SW480 (cell line): ENCODE measurements around the gene MCM7.
"Not testable (repeated sequence)": the region's sequence is repeated elsewhere in the genome, so short reads cannot be mapped to it uniquely, and the experiment has no call there.

ENCODE experiments used
- DNase-seq: peaks from one replicate; pipeline ENCODE4 v3.0.0-alpha.2; 2016; ENCODE audit warnings: low spot score

MCM7 gene

GRCh38 chr7:100101016-100101862 lies at the start of gene MCM7, which contains the start of gene AP4M1:
Gene MCM7 (minus strand): TSS chr7:100101397. CDS start chr7:100101294, 103 bp downstream.
Gene AP4M1 (plus strand): TSS chr7:100101643. CDS start chr7:100101715, 72 bp downstream.
- DNase-seq = peak; percentile 100

GRCh38 chr7:100148559-100149328 lies 47.5 kb upstream of the MCM7 start, which contains the start of gene LAMTOR4:
Gene LAMTOR4 (plus strand): TSS chr7:100148918. CDS start chr7:100148973, 55 bp downstream.
- peak; percentile 100 for DNase-seq

GRCh38 chr7:100148225-100148558 lies 47.0 kb upstream of the MCM7 start:
- no peak for DNase-seq

- DNase-seq = no peak
Measured at GRCh38 chr7:100147278-100147677, 46.1 kb upstream of the MCM7 start.

GRCh38 chr7:100146350-100146749 lies 45.2 kb upstream of the MCM7 start:
- DNase-seq = not testable (repeated sequence)

- DNase-seq = no peak
Measured at GRCh38 chr7:100142461-100142860, 41.3 kb upstream of the MCM7 start.

- DNase-seq = no peak
Measured at GRCh38 chr7:100141555-100141949, 40.4 kb upstream of the MCM7 start.

- DNase-seq = peak; percentile 53
Measured at GRCh38 chr7:100137851-100138760, 36.9 kb upstream of the MCM7 start.

GRCh38 chr7:100132697-100133151 lies 31.5 kb upstream of the MCM7 start:
- DNase-seq = peak; percentile 91

- DNase-seq = no peak
Measured at GRCh38 chr7:100132126-100132525, 30.9 kb upstream of the MCM7 start.

GRCh38 chr7:100130608-100131453 lies 29.6 kb upstream of the MCM7 start:
- peak; percentile 64 for DNase-seq

- not testable (repeated sequence) for DNase-seq
Measured at GRCh38 chr7:100130220-100130607, 29.0 kb upstream of the MCM7 start.

GRCh38 chr7:100128637-100128963 lies 27.4 kb upstream of the MCM7 start:
- DNase-seq = no peak

GRCh38 chr7:100127866-100128636 lies 26.9 kb upstream of the MCM7 start:
- DNase-seq = peak; percentile 57

GRCh38 chr7:100126931-100127865 lies 26.0 kb upstream of the MCM7 start, which contains the start of gene MBLAC1:
Gene MBLAC1 (plus strand): TSS chr7:100126967. CDS start chr7:100127396, 429 bp downstream.
- peak; percentile 98 for DNase-seq

GRCh38 chr7:100126239-100126930 lies 25.2 kb upstream of the MCM7 start:
- DNase-seq = no peak

- DNase-seq = no peak
Measured at GRCh38 chr7:100124301-100125230, 23.4 kb upstream of the MCM7 start.
